ENCODE results near the gene IYD. TPM values are rescaled to one million over a fixed set of nuclear protein-coding genes. Genes with fewer than 3 reads are reported as not detected.
A peak's percentile ranks its signal among the peaks of the same experiment; 100 is the strongest.

The IYD gene
- total and polyA plus RNA-seq, 9 donors = 0.07 to 0.57 (median 0.21) TPM; not detected in 5

- Histone ChIP-seq H3K27me3 (ENCODE audit: control insufficient read depth, insufficient read depth, low read length) (no peaks in the 10 kb centered on the region), H3K9me3 (replicated peaks; ENCODE audit: control insufficient read depth, low read depth, low read length) (no peaks in the 10 kb centered on the region), H3K4me1 (ENCODE audit: control insufficient read depth, insufficient read depth, low read length) (peaks cover 7% of the 10 kb centered on the region), H3K4me3 (ENCODE audit: low read length) (no peak overlapping the region), H3K36me3 (ENCODE audit: control insufficient read depth, insufficient read depth, low read length) (no peaks in the 10 kb centered on the region), H3K27ac (ENCODE audit: low read length) (no peak overlapping the region)
- no peak for DNase-seq
Observed at GRCh38 chr6:150331344-150331743, 37.5 kb upstream of the IYD start.

GRCh38 chr6:150332939-150333584 is 35.8 kb upstream of the IYD start:
- Histone ChIP-seq H3K9me3 (replicated peaks; ENCODE audit: control insufficient read depth, low read depth, low read length) (no peaks in the 10 kb centered on the region), H3K4me1 (ENCODE audit: control insufficient read depth, insufficient read depth, low read length) (no peaks in the 10 kb centered on the region), H3K4me3 (ENCODE audit: low read length) (no peak overlapping the region), H3K27me3 (ENCODE audit: control insufficient read depth, insufficient read depth, low read length) (no peaks in the 10 kb centered on the region), H3K27ac (ENCODE audit: low read length) (no peak overlapping the region), H3K36me3 (ENCODE audit: control insufficient read depth, insufficient read depth, low read length) (no peaks in the 10 kb centered on the region)
- DNase-seq = no peak
- WGBS (ENCODE audit: insufficient coverage) = 96% methylated on average over 17 of the region's 21 CpGs

- Histone ChIP-seq H3K9me3 (replicated peaks; ENCODE audit: control insufficient read depth, low read depth, low read length) (no peaks in the 10 kb centered on the region), H3K27me3 (ENCODE audit: control insufficient read depth, insufficient read depth, low read length) (no peaks in the 10 kb centered on the region), H3K4me1 (ENCODE audit: control insufficient read depth, insufficient read depth, low read length) (no peaks in the 10 kb centered on the region), H3K36me3 (ENCODE audit: control insufficient read depth, insufficient read depth, low read length) (no peaks in the 10 kb centered on the region), H3K4me3 (ENCODE audit: low read length) (no peak overlapping the region), H3K27ac (ENCODE audit: low read length) (no peak overlapping the region)
- 100% methylated on average over 1 of the region's 2 CpGs for WGBS (ENCODE audit: insufficient coverage)
- no peak for DNase-seq
Observed at GRCh38 chr6:150333585-150333941, 35.2 kb upstream of the IYD start.

- Histone ChIP-seq H3K36me3 (ENCODE audit: control insufficient read depth, insufficient read depth, low read length) (no peaks in the 10 kb centered on the region), H3K4me3 (ENCODE audit: low read length) (no peak overlapping the region), H3K27ac (ENCODE audit: low read length) (no peak overlapping the region), H3K4me1 (ENCODE audit: control insufficient read depth, insufficient read depth, low read length) (no peaks in the 10 kb centered on the region), H3K27me3 (ENCODE audit: control insufficient read depth, insufficient read depth, low read length) (no peaks in the 10 kb centered on the region), H3K9me3 (replicated peaks; ENCODE audit: control insufficient read depth, low read depth, low read length) (no peaks in the 10 kb centered on the region)
- WGBS (ENCODE audit: insufficient coverage) = 55% methylated on average over 4 of the region's 7 CpGs
- peak; percentile 83 for DNase-seq
Observed at GRCh38 chr6:150334790-150335783, 33.7 kb upstream of the IYD start.

GRCh38 chr6:150336299-150336698 is 32.5 kb upstream of the IYD start:
- no CpG with 5 or more reads among the region's 4 CpGs for WGBS (ENCODE audit: insufficient coverage)
- Histone ChIP-seq H3K27me3 (ENCODE audit: control insufficient read depth, insufficient read depth, low read length) (no peaks in the 10 kb centered on the region), H3K27ac (ENCODE audit: low read length) (no peak overlapping the region), H3K4me1 (ENCODE audit: control insufficient read depth, insufficient read depth, low read length) (no peaks in the 10 kb centered on the region), H3K4me3 (ENCODE audit: low read length) (no peak overlapping the region), H3K36me3 (ENCODE audit: control insufficient read depth, insufficient read depth, low read length) (no peaks in the 10 kb centered on the region), H3K9me3 (replicated peaks; ENCODE audit: control insufficient read depth, low read depth, low read length) (no peaks in the 10 kb centered on the region)
- DNase-seq = no peak

- Histone ChIP-seq H3K27ac (ENCODE audit: low read length) (no peak overlapping the region), H3K4me1 (ENCODE audit: control insufficient read depth, insufficient read depth, low read length) (no peaks in the 10 kb centered on the region), H3K4me3 (ENCODE audit: low read length) (no peak overlapping the region), H3K36me3 (ENCODE audit: control insufficient read depth, insufficient read depth, low read length) (no peaks in the 10 kb centered on the region), H3K27me3 (ENCODE audit: control insufficient read depth, insufficient read depth, low read length) (no peaks in the 10 kb centered on the region), H3K9me3 (replicated peaks; ENCODE audit: control insufficient read depth, low read depth, low read length) (no peaks in the 10 kb centered on the region)
- no peak for DNase-seq
- WGBS (ENCODE audit: insufficient coverage) = no CpG with 5 or more reads among the region's 2 CpGs
Observed at GRCh38 chr6:150336708-150337107, 32.1 kb upstream of the IYD start.

- WGBS (ENCODE audit: insufficient coverage) = no CpG with 5 or more reads among the region's 2 CpGs
Observed at GRCh38 chr6:150342126-150342525, 26.7 kb upstream of the IYD start.

GRCh38 chr6:150343434-150343833 is 25.4 kb upstream of the IYD start:
- Histone ChIP-seq H3K4me3 (ENCODE audit: low read length) (no peak overlapping the region), H3K36me3 (ENCODE audit: control insufficient read depth, insufficient read depth, low read length) (no peaks in the 10 kb centered on the region), H3K9me3 (replicated peaks; ENCODE audit: control insufficient read depth, low read depth, low read length) (no peaks in the 10 kb centered on the region), H3K4me1 (ENCODE audit: control insufficient read depth, insufficient read depth, low read length) (no peaks in the 10 kb centered on the region), H3K27ac (ENCODE audit: low read length) (no peak overlapping the region), H3K27me3 (ENCODE audit: control insufficient read depth, insufficient read depth, low read length) (no peaks in the 10 kb centered on the region)
- DNase-seq = no peak

More at GRCh38 chr6:150342126-150342525, 26.7 kb upstream of the IYD start:
- no peaks in the 10 kb centered on the region for H3K36me3 ChIP-seq (ENCODE audit: control insufficient read depth, insufficient read depth, low read length)
- no peaks in the 10 kb centered on the region for H3K4me1 ChIP-seq (ENCODE audit: control insufficient read depth, insufficient read depth, low read length)
- no peaks in the 10 kb centered on the region for H3K27me3 ChIP-seq (ENCODE audit: control insufficient read depth, insufficient read depth, low read length)
- H3K9me3 ChIP-seq (replicated peaks; ENCODE audit: control insufficient read depth, low read depth, low read length) = no peaks in the 10 kb centered on the region
- no peak overlapping the region for H3K27ac ChIP-seq (ENCODE audit: low read length)
- no peak overlapping the region for H3K4me3 ChIP-seq (ENCODE audit: low read length)
- no peak for DNase-seq

GRCh38 chr6:150345781-150346180 is 23.0 kb upstream of the IYD start:
- Histone ChIP-seq H3K27me3 (ENCODE audit: control insufficient read depth, insufficient read depth, low read length) (no peaks in the 10 kb centered on the region), H3K36me3 (ENCODE audit: control insufficient read depth, insufficient read depth, low read length) (no peaks in the 10 kb centered on the region), H3K4me1 (ENCODE audit: control insufficient read depth, insufficient read depth, low read length) (no peaks in the 10 kb centered on the region), H3K4me3 (ENCODE audit: low read length) (no peak overlapping the region), H3K9me3 (replicated peaks; ENCODE audit: control insufficient read depth, low read depth, low read length) (no peaks in the 10 kb centered on the region), H3K27ac (ENCODE audit: low read length) (no peak overlapping the region)
- 54% methylated on average over 1 of the region's 3 CpGs for WGBS (ENCODE audit: insufficient coverage)
- DNase-seq = no peak

GRCh38 chr6:150346346-150346745 is 22.5 kb upstream of the IYD start:
- no peak overlapping the region for H3K4me3 ChIP-seq (ENCODE audit: low read length)
- no peaks in the 10 kb centered on the region for H3K27me3 ChIP-seq (ENCODE audit: control insufficient read depth, insufficient read depth, low read length)
- H3K27ac ChIP-seq (ENCODE audit: low read length) = no peak overlapping the region
- no peak for DNase-seq
- H3K36me3 ChIP-seq (ENCODE audit: control insufficient read depth, insufficient read depth, low read length) = no peaks in the 10 kb centered on the region
- no CpG with 5 or more reads among the region's 2 CpGs for WGBS (ENCODE audit: insufficient coverage)
- no peaks in the 10 kb centered on the region for H3K9me3 ChIP-seq (replicated peaks; ENCODE audit: control insufficient read depth, low read depth, low read length)
- no peaks in the 10 kb centered on the region for H3K4me1 ChIP-seq (ENCODE audit: control insufficient read depth, insufficient read depth, low read length)

Data from muscle of leg (tissue), 11 donors.